Bronchial epithelial cell (primary cell): ENCODE data around the gene EFNB2. TPM values are rescaled to one million over a fixed set of nuclear protein-coding genes. Genes with fewer than 3 reads are reported as not detected.

ENCODE experiments used
- DNase-seq: peaks from one replicate; pipeline ENCODE4 v3.0.0-alpha.2; 2010; ENCODE audit warnings: low read depth
- FAIRE-seq: peaks from 2 replicates; lab custom pipeline; 2011; peaks lifted over from hg19 to GRCh38; lab: Jason Lieb, UNC
- H3K27me3 ChIP-seq: 2 replicates; pipeline ENCODE4 v1.5.1; 2011; ENCODE audit warnings: low read length; ENCODE audit not compliant: control insufficient read depth, insufficient read depth
- H3K36me3 ChIP-seq: 2 replicates; pipeline ENCODE4 v1.5.1; 2011; ENCODE audit warnings: low read length; ENCODE audit not compliant: control insufficient read depth, insufficient read depth
- H3K4me3 ChIP-seq: 2 replicates; pipeline ENCODE4 v1.5.1; 2011; ENCODE audit warnings: mild to moderate bottlenecking, low read depth, low read length, control low read depth
- total RNA-seq: library from RNA; depleted of rRNA; stranded (reverse); fragments of >200 nt; gene quantifications from 2 replicates; pipeline ENCODE4 v1.2.1, GENCODE V29; 2014
- TF ChIP-seq, protein P1 (sequence below): IDR thresholded peaks from 2 replicates; pipeline ENCODE4 v1.5.1; 2011; ENCODE audit warnings: mild to moderate bottlenecking, moderate library complexity, low read length, control low read depth, inconsistent platforms; ENCODE audit not compliant: insufficient read depth, severe bottlenecking

EFNB2 gene
- total RNA-seq, 1 donor from 2014 or later = 11.3 TPM

DNA sequence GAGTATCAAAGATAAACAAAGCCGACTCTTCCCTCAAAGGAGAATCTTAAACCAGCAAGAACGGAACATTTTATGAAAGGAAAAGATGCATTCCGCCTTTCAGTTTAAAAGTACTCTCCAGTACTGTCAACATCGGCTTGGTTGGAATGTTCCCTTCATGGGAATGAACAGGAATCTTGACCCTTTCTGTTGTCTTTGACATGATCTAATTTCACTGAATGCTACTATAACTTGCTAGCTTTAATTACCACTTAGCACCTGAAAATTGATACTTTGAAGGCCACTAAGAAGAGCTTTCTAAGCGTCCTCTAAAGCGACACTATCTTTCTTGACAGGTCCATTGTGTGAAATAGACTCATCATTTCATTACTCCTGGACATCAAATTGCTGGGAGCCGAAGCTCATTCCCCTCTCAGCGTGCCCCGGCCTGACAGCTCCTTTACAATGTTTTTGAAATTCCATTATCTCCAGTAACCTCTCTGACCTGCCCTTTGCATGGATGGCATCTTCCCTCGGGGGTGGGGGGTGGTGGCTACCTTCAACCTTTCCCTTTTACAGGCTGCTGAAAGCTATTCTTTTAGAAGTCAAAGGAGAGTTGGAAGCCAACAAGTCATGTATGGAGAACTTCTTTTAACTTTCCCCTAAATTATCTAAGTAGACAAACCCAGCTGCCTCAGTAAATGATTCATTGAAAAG is 67.9 kb downstream of the EFNB2 start:
- TF ChIP-seq, protein P1, sequence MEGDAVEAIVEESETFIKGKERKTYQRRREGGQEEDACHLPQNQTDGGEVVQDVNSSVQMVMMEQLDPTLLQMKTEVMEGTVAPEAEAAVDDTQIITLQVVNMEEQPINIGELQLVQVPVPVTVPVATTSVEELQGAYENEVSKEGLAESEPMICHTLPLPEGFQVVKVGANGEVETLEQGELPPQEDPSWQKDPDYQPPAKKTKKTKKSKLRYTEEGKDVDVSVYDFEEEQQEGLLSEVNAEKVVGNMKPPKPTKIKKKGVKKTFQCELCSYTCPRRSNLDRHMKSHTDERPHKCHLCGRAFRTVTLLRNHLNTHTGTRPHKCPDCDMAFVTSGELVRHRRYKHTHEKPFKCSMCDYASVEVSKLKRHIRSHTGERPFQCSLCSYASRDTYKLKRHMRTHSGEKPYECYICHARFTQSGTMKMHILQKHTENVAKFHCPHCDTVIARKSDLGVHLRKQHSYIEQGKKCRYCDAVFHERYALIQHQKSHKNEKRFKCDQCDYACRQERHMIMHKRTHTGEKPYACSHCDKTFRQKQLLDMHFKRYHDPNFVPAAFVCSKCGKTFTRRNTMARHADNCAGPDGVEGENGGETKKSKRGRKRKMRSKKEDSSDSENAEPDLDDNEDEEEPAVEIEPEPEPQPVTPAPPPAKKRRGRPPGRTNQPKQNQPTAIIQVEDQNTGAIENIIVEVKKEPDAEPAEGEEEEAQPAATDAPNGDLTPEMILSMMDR = no peak
- Histone ChIP-seq H3K36me3 (no peaks in the 10 kb centered on the region), H3K27me3 (no peaks in the 10 kb centered on the region), H3K4me3 (no peak overlapping the region)
- no peak for DNase-seq
- no peak for FAIRE-seq

DNA sequence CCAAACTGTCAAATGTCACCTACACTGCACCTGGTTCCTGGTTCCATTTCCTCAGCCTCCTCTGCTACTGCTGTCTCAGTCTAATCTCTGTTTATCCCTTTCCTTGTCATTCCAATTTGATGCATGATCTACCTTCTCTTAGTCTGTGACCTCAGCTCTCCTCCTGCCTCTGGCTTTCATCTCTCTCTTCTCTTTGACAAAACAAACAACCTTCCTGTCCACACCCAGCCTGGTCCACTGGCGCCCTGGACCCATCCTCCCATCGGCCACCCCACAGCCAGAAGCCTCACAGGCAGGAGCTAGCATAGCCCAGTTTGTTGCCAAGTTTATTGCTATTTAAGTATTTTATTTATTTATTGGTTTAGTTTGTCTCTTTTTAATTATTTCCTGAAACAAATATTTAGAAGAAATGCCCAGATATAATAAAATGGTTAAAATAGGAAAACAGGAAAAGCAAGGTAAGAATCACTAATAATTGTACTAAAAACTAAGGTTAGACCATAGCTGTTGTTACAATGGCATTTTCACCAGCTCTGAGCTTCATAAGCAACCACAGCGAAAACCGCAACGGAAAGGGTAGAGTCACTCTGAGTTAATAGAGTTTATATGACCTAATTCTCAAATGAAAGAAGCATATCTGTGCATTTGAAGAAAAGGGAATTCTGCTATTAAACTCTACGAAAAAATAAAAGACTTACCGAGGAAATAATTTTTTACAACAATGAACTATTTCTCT is 68.6 kb downstream of the EFNB2 start:
- TF ChIP-seq, protein P1 = no peak
- Histone ChIP-seq H3K36me3 (no peaks in the 10 kb centered on the region), H3K4me3 (no peak overlapping the region), H3K27me3 (no peaks in the 10 kb centered on the region)
- no peak for DNase-seq
- no peak for FAIRE-seq

DNA sequence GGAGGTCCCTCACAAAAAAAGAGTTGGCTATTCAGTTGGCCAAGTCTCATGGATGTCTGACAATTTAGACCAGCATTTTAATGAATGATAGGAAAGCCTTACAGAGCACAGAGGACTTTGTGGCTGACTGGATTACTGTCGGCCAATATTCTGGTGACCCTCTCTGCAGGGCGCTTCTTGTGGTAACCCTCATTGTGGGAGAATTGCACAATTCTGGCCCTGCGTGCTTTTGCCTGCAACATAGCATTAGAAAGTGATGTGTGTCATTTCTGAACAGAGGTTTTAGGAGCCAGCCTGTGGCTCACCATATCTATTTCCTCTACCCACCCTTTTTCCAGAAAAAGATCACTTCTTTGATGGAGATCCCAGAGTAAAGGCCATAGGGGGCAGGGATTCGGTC is 71.4 kb downstream of the EFNB2 start:
- TF ChIP-seq, protein P1 = no peak
- FAIRE-seq (no peak), DNase-seq (no peak)
- Histone ChIP-seq H3K27me3 (no peaks in the 10 kb centered on the region), H3K4me3 (no peak overlapping the region), H3K36me3 (no peaks in the 10 kb centered on the region)

DNA sequence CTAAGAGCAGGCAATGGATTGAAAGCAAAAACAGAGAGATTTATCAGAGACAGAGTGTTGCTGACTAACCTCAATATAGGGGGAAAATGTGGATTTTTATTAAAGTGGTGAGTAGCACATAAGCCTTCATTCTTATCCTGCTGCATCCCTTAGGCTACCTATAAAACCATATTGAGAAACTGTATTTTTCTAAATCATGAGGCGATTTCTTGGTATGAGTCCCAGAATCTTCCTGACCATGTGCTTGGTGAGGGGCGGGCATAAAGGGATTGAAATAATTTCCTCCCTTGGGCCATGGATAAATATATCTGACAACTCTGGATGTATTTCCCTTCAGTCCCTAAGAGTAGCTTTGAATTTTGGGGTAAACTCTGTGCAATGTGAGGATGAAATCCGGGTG is 72.8 kb downstream of the EFNB2 start:
- Histone ChIP-seq H3K36me3 (no peaks in the 10 kb centered on the region), H3K27me3 (no peaks in the 10 kb centered on the region), H3K4me3 (no peak overlapping the region)
- TF ChIP-seq, protein P1 = no peak
- DNase-seq (no peak), FAIRE-seq (no peak)

DNA sequence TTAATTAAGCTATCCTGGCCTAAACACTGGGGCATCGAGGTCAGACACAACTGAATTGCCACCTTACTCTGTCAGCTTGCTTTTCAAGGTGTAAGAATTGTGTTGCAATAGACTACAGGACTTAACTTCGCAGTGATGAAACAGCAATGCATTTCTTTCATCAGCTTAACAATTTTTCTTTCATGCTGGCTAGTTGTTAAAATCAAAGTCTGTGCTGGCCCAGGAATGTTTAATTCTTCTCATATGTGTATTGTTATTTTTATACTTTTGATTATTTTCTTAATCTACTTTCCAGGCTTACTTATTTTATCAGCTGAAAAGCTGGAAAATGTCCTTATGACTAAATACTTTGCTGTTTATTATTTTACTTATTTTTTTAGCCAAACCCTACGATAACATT is 79.7 kb downstream of the EFNB2 start:
- H3K36me3 ChIP-seq = no peaks in the 10 kb centered on the region
- DNase-seq (no peak), FAIRE-seq (no peak)
- no peak overlapping the region for H3K4me3 ChIP-seq
- no peaks in the 10 kb centered on the region for H3K27me3 ChIP-seq
- TF ChIP-seq, protein P1 = no peak
